ENCODE data around the gene MKNK1.

- TF ChIP-seq CTCF (IDR thresholded peaks at IDR 0.05; ENCODE audit: control extremely low read depth in 1 of 3, insufficient read depth in 1 of 3, low read depth in 1 of 3, low read length in 3 of 3) (no peak), CBX8 (IDR thresholded peaks at IDR 0.05; ENCODE audit: borderline replicate concordance, low read depth, low read length) (no peak), POLR2A (IDR thresholded peaks at IDR 0.05; ENCODE audit: control extremely low read depth in 1 of 2, low read depth in 2 of 2, low read length in 2 of 2) (no peak), CREB1 (IDR thresholded peaks at IDR 0.05) (no peak), ASH2L (IDR thresholded peaks at IDR 0.05; ENCODE audit: low read length) (no peak), MAX (IDR thresholded peaks at IDR 0.05) (no peak)
Measured at GRCh38 chr1:46554236-46554596, 49.9 kb downstream of the MKNK1 start.

All from H1 (cell line).